Myocyte (in vitro differentiated cells): ENCODE measurements around the gene PRKAR1B. TPM values are rescaled to one million over a fixed set of nuclear protein-coding genes. Genes with fewer than 3 reads are reported as not detected.
A peak's percentile ranks its signal among the peaks of the same experiment; 100 is the strongest.

Experiments used
- DNase-seq: peaks from one replicate; pipeline ENCODE4 v3.0.0-alpha.2; 2012; ENCODE audit warnings: low read depth
- total RNA-seq: library from RNA; depleted of rRNA; stranded (reverse); fragments of >200 nt; gene quantifications from 2 replicates; pipeline ENCODE4 v1.2.3, GENCODE V29; 2014

The PRKAR1B gene
- total RNA-seq, 1 donor from 2014 or later = 16.4 TPM

DNA sequence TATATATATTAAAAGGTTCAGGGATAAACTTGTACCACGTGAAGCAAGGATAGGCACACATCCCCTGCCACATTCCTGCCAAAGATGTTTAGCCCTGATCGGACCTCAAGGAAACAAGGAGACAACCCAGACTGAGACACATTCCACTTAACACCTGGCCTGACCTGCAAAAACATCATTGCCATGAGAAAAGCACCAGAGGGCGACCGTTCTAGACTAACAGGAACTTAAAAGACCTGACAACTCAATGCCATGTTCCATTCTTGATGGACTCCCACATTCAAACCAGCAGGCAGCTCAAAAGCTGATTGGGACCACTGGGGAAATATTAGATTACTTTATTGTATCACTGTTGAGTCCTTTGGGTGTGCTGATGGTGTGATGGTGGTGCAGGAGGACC lies 199.4 kb downstream of the PRKAR1B start:
- DNase-seq = no peak

DNA sequence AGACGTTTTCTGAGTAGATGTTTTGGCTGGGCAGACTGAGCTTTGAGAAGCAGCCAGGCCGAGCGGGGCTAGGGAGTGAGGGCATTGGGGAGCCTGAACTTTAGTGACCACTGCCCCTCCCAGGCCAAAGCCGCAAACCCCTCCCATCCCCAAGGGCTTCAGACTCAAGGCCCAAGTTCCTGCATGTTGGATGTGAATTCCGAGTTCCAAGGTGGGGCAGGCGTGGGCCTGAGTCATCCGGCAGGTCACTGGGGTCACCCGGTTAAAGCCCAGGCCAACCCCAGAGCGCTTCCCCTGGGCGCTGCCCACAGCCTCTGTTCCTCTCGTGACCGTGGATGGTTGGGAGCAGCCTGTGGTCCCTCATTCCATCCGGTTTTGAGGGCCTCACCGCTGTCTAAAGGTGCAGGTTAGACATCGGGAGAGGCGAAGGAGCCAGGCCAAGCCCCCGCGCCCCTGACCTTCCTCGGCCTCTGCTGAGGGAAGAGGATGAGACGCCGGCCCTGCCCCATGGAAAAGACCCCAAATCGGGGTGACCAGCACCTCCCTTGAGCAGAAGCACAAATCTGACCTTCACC lies 200.5 kb downstream of the PRKAR1B start:
- DNase-seq = no peak

DNA sequence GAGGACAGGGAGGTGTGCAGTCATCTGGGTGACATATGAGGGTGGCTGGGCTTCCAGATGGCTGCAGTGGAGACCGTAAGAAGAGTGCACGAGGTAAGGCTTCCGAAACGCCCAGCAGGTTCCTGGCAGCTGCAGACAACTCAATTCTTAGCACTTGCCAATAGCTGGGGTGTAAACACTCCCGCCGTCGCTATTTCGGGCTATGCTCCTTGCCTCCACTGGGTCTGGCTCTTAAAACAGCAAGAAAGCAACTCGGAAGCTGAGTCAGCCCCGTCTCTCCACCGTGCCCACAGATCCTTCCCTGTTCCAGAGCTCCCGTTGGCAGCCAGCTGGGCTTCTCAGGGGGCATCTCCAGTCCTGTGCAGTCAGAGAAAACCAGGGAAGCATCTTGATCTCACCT lies 201.3 kb downstream of the PRKAR1B start:
- DNase-seq = peak; percentile 74

DNA sequence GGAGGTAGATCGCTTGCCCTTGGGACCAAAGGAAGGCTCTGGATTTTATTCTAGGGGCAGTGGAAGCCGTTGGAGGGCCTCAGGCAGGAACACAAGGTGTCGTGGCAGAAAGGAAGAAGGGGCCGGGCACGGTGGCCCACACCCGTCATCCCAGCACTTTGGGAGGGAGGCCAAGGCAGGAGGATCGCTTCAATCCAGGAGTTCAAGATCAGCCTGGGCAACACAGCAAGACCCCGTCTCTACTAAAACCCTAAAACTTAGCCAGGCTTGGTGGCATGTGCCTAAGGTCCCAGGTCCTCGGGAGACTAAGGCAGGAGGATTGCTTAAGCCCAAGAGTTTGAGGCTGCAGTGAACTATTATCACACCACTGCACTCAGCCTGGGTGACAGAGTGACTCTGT lies 202.3 kb downstream of the PRKAR1B start:
- no peak for DNase-seq

GRCh38 chr7:523347-524336 lies 203.4 kb downstream of the PRKAR1B start:
- DNase-seq = no peak

GRCh38 chr7:522951-523314 lies 204.1 kb downstream of the PRKAR1B start:
- no peak for DNase-seq

DNA sequence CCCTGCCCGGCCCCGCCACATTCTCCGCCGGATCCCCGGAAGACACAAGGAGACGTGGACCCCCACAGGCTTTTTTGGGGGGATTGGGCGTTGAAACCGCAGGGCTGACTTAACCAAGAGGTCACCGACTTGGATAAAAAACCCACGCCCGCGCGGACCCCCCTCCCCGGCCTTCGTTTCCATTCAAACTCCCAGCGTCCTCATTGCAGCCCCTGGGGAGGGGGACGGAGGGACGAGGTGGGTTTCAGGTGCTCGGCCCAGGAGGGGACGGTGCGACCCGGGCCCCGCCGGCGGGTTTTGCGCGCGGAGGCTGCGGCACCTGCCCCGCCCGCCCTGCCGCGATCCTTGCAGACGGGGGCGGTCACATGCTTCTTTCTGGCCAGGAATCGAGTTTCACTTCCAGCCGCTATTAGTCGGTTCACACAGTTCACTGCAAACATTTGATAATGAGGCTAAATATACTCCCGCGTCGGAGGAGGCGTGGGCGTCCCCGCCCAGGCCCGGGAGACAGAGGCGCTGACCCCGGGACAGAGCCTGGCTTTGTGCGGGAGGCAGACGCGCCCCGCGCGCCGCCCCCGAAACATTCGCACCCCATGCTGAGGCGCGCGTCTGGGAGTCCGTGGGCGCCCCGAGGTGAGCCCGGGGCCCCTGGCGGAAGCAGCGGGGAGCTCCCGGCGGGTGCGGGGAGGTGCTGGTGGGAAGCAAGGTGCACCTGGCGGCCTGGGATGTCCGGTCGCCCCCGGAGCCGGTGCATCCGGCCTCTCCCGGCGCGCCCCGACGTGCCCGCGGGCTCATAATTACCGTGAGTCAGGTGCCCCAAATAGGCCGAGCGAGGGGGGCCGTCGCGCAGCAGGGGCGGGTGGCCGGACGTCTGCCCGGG lies 204.8 kb downstream of the PRKAR1B start:
- DNase-seq = peak; percentile 91

- peak; percentile 88 for DNase-seq
Measured at GRCh38 chr7:521221-522070, 205.6 kb downstream of the PRKAR1B start.

- no peak for DNase-seq
Measured at GRCh38 chr7:520503-521161, 206.4 kb downstream of the PRKAR1B start.

DNA sequence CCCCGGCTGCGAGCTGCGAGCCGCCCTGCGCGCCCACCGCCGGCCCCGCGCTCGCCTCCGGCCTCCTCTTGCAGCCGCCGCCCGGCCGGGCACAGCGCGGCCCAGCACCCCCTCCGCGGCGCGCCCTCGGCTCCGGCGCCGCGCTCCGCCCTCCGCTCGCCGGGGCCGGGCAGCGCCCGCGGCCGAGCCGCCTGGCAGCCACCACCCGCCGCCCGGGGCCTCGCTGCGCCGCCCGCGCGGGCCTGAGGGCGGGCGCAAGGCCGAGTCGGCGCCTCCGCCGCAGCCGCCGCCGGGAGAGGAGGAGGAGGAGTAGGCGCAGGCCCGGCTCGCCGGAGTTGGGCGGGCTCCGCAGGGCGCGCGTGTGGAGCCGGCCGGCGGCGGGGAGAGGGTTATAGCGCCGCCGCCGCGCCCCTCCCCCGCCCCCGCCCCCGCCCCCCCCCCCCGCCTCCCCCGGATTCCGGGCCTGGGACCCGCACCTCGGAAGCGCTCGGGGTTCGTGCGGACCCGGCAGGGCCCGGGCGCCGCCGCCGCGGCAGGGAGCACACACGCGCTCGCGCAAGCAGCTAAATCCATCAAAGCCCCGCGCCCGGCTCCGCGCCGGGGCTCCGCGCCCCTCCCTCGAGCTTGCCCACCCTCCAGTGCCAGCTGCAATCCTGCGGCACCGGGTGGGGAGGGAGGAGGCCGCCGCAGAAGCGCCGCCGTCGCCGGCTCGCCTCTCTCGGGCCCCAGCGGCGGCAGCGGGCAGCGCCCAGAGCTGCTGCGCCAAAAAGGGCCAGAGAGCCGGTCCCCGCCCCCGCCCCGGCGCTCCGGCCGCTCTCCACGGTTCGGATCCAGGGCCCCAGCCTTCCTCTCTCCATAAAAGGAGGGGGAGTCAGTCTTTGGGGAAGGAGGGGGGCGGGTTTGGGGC lies 207.3 kb downstream of the PRKAR1B start, which contains the start of gene PDGFA:
Gene PDGFA (minus strand): TSS at position 363 of the 907 bp plus-strand sequence. CDS start 845 bp downstream, outside the sequence.
- DNase-seq = peak; percentile 93

DNA sequence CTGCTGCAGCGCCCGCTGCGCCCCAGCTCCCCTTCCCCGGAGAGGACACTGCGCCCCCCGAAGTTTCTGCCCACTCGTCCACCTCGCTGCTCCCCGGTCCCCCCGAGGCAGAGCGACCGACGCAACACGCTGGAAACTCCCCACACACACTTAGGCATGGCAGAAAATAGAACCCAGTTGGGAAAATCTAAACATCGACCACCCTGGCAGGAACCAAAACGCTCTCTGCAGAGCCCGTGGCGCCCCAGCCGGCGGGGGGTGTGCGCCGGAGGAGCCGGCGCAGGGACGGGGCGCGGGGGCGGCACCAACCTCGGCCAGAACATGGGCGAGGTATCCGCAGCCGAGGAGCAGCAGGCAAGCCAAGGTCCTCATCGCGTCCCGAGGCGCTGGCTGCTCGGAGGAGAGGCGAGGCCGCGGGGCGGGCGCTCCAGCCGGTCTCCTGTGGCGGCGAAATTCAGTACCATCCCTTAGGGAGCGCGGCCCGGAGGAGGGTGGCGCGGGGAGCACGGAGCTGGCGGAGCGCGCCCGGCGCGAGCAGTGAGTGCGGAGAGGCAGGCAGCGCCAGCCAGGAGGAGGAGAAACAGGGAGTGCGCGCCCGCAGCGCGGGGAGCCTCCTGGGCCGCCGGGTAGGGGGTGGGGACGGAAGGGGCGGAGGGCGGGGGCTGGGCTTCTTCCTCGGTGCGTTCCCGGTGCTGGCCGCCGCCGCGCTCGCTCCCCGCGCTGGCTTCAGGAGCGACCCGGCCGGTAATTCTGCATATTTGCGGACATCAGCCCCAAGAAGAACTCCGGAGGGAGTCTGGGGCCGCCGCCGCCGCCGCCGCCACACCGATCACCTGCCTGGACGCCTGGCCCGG lies 208.2 kb downstream of the PRKAR1B start:
- peak; percentile 91 for DNase-seq

GRCh38 chr7:517774-518629 lies 209.1 kb downstream of the PRKAR1B start:
- DNase-seq = peak; percentile 87

DNA sequence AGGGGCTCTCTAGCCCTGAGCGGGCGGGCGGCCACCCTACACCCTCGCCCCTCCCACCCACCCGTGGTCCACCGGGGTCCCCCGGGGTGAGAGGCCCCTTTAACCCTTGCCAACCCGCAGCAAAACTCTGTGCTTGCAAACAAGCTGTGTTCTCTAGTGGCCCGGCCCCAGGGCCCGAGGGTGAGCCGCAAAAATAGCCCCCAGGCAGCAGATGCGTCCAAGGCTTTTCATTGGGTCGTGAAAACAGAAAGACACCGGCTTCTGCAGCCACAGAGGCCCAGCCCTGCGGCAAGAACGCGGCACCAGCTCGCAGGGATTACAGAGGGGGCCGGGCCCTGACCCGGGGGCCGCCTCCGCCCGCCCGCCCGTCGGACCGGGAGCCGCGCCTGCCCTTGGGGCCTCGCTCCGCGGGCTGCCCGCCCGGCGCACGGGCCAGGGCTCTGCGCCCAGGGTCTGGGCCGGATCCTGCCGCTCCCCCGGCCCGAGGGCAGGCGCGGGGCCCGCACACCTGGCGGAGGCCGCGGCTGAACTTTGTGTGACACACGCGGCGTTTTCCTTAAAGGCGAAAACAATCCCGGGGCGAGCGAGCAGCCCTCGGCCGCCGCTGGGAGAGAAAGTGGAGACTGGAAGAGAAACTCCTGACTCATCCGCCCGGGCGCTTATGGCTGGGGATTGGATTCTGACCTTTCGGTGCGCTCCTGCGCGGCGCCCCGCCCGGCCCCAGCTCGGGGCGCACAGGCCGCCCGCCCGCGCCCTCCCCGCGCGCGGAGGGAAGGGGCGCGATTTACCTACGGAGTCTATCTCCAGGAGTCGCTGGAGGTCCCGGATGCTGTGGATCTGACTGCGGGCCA lies 210.2 kb downstream of the PRKAR1B start:
- DNase-seq = peak; percentile 85

DNA sequence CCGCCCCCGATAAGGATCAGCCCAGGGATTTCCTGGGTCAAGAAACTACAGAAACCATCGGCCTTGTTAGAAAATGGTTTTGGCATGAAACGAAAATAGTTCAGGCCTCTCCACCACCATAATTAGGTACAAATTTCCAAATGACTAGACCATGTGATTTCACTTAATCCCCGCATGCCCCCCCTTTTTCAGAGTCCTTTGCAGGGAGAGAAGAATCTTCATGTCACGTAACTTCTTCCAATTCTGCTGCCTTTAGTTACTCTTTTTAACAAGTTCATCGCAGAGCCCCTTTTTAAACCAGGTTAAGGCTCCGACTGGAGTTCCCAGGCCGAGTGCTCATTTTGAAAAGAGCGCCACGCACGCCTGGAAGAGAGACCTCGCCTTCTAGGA lies 210.9 kb downstream of the PRKAR1B start:
- DNase-seq = peak; percentile 40

DNA sequence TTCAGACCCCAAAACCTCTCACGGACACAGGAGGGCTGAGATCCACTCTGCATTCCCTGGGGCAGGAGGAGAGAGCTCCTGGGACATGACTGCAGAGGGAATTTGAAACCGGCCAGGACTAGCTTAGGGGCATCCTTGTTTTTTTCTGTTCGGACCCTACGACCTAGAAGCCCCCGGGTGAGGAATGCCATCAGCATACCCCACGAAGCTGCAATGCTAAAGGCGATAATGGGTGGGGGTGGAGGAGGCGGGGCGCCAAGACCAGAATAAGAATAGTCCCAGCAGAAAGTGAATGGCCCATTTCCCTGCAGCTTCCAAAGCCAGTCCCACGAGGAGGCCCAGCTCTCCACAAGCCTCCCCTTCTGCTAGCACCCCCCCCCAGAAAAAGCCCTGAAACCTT lies 211.5 kb downstream of the PRKAR1B start:
- no peak for DNase-seq
